Dermis blood vessel endothelial cell (primary cell): Measurements from ENCODE around the gene PI4K2B. TPM values are rescaled to one million over a fixed set of nuclear protein-coding genes. Genes with fewer than 3 reads are reported as not detected.
"Not testable (repeated sequence)": the region's sequence is repeated elsewhere in the genome, so short reads cannot be mapped to it uniquely, and the experiment has no call there.

Experiments
- DNase-seq: peaks from one replicate; pipeline ENCODE4 v3.0.0; 2010
- total RNA-seq: library from RNA; depleted of rRNA; stranded (reverse); fragments of >200 nt; gene quantifications from 2 replicates; pipeline ENCODE4 v1.2.3, GENCODE V29; 2014

The PI4K2B gene
- total RNA-seq, result 32.3 and 40.9 TPM in 2 replicates

DNA sequence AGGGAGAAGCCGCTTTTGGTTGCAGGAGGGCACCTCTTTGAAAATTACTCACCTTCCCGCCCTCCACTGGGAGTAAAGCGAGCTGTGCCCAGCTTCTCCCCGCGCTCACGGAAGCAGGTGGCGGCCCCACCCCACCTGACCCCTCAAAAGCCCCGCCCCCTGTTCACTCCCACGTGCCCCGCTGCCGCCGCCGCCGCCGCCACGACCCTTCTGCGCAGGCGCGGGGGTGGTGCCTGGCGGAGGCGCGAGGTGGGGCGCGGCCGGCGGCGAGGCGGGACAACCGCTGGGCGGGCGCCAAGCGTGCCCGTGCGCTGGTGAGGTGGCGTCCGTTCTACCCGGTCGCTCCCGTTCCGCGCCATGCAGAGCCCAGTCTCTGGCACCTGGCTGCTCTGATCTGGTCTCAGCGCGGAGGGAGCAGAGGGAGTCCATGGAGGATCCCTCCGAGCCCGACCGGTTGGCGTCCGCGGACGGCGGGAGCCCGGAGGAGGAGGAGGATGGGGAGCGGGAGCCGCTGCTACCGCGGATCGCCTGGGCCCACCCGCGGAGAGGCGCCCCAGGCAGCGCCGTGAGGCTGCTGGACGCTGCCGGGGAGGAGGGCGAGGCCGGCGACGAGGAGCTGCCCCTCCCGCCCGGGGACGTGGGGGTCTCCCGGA, at the start of gene PI4K2B:
Gene PI4K2B (plus strand): TSS at position 297 of the 653 bp plus-strand sequence. CDS start 131 bp downstream, at position 428.
- DNase-seq, result peak; percentile 93

DNA sequence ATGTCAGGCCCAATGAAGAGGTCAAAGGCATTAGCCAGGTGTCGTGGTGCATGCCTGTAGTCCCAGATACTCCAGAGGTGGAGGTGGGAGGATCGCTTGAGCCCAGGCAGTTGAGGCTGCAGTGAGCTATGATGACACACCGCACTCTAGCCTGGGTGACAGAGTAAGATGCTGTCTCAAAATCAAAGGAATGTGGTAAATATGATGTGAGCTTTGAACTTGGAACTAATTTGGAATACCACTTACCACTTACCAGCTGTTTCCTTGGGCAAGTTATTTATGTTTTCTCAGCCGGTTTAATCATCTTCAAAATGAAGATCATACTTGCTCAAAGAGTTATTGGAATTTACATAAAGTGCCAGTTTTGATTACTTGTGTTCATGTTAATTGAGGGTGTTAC, 49.8 kb upstream of the PI4K2B start:
- no peak for DNase-seq

DNA sequence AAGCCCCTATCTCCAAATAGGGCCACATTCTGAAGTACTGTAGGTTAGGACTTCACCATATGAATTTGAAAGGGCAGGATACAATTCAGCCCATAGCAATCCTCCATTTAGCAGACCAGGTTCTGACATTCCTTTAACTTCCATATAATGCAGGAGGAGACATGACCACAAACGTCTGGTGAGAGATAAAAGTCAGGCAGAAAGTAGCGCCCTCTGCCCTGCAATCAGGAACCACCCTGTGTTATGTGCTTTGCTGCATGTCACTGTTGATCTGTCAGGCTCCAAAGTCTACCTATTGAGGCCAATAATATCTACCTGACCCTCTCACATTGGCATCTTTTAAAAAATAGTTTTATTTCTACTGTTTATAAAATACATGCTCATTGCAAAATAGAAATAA, 43.4 kb upstream of the PI4K2B start:
- no peak for DNase-seq

DNA sequence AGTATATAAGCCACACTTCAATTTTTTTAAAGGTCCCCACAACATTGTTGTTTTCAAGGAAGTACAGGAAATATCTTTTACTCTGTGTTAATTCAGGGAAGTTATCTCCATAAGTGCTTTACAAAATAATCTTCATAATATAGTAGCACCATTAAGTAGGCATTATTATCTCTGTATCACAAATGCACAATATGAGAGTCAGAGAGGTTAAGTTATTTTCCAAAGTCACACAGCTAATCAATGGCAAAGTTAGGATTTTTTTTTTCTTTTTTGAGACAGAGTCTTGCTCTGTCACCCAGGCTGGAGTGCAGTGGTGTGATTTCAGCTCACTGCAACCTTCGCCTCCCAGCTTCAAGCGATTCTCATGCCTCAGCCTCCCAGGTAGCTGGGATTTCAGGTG, 35.1 kb upstream of the PI4K2B start:
- DNase-seq, result no peak

DNA sequence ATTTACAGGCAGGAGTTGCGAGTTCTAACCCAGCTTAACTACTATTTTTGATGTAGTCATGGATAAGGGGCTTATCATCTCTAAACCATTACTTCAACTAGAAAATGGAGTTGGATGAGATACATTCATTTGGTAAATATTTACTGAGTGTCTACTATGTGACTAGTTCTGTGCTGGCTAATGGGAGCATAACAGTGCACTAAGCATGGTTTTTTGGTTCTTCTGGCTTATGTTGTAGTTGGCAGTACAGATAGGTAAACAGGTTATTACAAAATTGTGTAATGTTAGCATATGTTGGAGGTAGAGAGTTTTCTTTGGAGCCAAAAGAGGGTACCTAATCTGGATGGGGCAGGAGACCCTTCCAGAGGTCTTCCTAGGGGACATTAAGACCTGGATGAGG, 25.8 kb upstream of the PI4K2B start:
- DNase-seq, result no peak

DNA sequence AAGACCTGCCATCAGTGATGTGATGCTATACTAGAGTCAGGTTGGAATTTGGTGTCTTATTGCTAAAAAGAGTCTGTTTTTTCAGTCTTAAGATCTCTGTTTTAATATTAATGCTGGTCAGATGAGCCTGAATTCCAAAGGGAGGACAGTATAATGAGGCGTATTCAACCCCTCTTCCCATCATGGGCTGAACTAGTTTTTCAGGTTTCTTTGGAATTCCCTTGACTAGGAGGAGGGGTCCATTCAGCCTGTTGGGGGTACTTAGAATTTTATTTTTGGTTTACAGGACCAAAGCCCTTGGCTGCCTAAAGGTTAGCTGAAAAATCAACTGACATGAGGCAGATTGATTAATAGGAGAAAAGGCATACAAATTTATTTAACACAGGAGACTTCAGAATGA, 24.1 kb upstream of the PI4K2B start:
- no peak for DNase-seq

DNA sequence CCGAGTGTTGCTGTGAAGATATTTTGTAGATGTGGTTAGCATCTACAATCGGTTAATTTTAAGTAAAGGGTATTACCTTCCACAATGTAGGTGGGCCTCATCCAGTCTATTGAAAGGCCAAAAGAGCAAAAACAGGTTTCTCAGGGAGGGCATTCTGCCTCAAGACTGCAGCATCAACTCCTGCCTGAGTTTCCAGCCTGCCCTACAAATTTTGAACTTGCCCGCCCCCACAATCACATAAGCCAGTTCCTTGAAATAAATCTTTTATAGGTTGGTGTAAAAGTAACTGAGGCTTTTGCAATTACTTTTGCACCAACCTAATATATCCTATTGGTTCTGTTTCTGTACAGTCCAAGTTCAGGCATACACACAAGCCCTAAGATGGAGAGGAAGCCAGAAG, 22.1 kb upstream of the PI4K2B start:
- DNase-seq, result no peak

DNA sequence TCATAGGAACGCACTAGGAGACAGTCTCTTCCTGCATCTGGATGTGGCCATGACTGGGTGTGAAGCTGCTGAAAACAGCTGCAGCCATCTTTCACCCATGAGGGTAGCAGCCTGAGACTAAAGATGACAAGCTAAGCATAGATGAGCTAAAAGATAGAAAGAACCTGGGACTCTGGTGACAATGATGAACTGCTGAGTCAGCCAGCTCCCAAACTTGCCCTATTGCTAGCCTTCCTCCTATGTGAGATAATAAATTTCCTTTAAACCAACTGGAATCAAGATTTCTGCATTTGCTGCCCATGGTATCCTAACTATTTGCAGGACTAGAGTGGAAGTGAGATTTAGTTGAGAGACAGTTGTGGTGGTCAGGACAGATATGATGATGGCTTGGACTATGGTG, 21.0 kb upstream of the PI4K2B start:
- no peak for DNase-seq

DNA sequence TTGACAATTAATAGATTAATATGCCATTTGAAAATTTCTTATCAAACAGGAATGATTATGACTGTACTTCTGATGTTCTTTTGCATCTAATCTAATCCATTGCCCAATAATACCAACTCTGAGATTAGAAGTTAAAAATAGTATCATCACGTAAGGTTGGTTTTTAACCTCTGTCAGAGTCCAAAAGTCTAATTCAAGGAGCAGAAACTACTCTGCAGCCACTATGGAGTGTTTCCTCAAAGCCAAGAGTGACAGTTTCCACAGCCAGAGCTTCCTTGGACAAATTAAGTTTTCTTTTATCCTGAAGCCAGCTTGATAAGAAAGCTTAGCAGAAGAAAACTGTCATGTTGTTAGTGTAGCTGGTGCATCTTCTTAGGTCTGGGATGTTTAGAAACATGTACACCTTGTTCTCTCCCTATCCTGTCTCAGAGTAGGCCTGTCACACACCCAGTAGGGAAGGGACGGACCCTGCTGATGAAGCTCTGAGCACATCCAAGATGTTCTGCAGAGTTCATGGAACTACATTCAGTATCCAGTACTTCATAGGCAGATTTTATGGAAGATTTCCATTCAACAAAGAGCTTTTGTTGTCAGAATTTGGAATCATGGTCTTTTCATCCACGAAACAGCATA, 20.4 kb upstream of the PI4K2B start:
- DNase-seq, result no peak

DNA sequence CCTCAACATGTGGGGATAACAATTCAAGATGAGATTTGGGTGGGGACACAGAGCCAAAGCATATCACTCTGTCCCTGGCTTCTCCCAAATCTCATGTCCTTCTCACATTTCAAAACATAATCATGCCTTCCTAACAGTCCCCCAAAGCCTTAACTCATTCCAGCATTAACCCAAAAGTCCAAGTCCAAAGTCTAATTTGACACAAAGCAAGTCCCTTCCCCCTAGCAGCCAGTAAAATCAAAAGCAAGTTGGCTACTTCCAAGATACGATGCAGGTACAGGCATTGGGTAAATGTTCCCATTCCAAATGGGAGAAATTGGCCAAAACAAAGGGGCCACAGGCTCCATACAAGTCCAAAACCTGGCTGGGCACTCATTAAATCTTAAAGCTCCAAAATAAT, 19.1 kb upstream of the PI4K2B start:
- not testable (repeated sequence) for DNase-seq

DNA sequence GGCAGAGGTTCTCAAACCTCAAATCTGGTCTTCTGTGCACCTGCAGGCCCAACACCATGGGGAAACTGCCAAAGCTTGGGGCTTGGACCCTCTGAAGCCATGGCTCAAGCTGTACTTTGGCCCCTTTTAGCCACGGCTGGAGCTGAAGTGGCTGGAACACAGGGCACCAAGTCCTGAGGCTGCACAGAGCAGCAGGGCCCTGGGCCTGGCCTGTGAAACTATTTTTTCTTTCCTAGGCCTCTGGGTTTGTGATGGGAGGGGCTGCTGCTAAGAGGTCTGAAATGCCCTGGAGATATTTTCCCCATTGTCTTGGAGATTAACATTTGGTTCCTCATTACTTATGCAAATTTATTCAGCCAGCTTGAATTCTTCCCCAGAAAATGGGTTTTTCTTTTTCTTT, 18.3 kb upstream of the PI4K2B start:
- DNase-seq, result no peak

DNA sequence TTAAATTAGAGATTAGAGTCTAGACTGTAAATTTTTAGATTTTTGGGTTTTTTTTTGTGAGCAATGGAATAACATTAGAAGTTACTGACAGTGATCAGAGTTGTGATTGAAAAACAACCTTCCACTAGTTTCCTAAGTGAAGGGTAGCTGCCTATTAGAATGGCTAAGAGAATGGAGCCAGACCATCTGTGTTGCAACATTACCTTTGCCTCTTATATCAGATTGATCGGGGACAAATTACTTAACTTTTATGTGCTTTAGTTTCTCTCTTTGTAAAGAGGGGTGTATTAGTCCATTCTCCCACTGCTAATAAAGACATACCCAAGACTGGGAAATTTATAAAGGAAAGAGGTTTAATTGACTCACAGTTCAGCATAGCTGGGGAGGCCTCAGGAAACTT, 12.5 kb upstream of the PI4K2B start:
- DNase-seq, result no peak

DNA sequence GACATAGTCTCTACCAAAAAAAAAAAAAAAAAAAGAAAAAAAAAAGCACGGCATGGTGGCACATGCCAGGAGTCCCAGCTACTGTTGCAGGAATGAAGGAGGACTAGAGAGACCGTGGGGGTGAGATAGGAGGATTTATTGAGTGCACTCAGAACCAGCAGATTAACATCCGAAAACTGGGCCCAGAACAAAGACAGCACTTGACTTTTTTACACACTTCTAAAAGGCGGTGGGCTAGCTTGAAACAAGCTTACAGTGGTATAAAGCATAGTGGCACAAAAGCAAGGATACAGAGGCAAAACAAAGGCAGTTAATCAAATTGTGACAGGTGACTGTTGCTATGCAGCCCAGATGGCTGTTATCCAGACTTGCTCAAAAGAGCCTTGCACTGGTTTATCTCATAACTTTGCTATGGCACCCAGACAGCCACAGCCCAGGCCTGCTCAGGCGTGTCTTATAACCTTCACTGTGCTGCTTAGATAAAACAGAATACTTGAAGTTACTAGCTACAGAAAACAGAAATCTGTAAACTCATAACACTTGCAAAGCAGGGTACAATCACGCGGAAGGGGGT, 9.9 kb upstream of the PI4K2B start:
- peak; percentile 63 for DNase-seq

DNA sequence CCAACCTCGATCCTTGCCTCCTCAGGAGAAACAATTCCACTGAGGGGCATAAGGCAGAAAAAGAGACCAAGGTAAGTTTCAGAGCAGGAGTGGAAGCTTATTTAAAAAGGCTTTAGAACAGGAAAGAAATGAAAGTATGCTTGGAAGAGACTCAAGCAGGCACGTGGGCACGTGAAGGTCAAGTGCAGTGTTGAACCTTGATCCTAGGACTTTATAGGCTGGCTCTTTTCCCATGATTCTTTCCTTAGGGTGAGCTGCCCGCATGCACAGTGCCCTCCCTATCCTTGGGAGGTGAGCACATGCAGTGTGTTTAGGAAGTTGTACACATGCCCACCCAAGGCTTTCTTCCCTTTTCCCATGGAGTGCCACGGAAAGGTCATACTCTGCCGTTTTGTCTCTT, 4.0 kb upstream of the PI4K2B start:
- no peak for DNase-seq

DNA sequence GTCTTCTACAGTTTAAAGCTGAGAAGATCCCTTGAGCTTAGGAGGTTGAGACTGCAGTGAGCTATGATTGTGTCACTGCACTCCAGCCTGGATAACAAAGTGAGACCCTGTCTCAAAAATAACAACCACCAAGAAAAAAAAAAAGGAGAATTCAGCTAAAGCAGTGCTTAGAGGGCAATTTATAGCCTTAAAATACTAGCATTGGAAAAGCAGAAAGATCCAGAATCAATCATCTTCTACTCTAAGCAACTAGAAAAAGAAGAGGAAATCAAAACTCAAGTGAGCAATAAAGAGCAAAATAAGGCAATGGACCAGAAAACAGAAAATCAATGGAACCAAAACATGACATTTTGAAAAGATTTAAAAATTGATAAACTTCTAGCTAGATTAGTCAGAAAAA, 639 bp upstream of the PI4K2B start:
- DNase-seq, result no peak

DNA sequence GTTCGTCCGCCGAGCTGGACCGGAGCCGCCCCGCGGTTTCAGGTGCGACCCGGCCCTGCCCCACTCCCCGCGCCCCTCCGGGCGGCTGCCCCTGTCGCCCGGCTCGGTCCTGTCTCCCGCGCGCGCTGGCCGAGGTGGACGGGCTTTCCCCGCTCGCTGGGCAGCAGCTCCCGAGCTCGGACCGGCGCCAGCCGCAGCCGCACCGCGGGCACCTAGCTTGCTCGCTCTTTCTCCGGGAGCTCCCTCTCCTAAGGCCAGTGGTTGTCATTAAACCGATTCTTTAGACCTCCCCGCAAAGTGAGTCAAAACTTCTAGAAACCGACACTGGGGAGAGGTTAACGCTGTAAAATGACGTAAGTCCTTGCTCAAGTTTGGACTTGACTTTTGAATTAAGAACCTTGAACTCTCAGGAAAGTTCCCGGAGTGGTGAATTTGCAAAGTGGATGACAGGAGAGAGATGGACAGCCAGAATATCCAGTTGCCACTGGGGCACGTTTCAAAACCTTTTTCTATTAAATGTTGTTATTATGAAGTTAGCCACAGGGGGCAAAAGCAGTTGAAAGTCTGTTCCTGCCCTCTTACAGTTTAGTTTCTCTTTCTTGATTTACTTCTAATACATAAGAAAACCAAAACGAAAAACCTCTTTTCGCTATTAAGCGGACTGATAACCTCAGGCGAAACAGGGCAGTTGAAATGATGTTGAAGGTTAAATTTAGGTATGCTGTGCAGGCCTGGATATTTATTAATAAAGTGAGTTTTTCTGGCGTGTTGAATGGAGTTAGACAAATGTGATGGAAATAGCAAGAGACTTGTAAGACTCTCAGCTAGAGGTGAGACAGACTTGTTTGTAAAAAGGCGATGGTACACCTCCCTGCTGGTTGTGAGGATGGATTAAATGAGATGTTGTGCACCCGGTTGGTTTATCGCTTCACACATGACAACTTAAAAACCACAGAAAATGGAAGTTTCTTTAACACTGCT, 847 bp downstream of the PI4K2B start:
- peak; percentile 89 for DNase-seq

DNA sequence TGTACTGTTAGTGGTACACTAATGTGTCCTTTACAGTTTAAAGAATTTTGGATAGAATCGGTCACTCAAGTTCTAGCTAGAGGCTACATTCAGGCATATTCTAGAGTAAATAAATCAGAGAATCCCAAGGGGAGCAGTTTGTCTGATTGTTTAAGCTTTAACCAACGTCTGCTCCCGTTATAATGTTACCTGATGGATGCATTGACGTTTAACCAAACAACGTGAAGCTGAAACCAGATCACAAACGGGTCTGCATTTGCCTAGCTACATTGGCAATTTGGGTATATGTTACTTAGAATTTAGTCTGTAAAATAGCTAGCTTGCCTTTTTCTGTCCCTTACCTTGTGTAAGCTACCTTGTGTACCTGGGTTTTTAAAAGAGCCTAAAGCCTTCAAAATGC, 1.6 kb downstream of the PI4K2B start:
- DNase-seq, result peak; percentile 15

DNA sequence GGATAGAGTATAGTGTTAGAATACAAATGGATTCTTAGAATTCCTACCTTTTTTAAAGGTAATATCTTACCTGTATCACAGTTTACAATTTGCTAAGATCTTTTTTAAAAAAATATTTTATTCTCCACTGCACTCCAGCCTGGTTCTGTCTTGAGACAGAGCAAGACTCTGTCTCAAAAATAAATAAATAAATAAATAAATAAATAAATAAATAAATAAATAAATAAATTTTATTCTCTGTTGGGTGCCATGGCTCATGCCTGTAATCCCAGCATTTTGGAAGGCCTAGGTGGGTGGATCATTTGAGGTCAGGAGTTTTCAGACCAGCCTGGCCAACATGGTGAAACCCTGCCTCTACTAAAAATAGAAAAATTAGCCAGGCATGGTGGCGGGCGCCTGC, 2.2 kb downstream of the PI4K2B start:
- not testable (repeated sequence) for DNase-seq

DNA sequence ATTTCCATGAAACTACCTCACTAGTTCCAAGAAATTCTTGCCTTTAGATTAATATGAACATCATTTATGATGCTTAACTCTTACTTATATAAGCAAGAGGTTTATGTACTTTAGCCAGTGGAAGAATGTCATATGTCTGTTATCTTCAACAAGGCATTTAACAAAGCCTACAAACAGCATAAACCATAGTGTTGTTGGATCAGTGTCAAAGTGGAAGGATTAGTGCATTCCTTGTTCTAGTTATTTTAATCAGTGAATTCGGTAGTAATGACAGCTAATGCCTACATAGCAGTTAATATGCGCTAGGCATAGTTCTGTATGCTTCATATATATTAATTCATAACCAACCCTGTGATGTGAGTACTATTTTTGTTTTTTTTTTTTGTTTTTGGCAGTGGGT, 3.1 kb downstream of the PI4K2B start:
- DNase-seq, result no peak

DNA sequence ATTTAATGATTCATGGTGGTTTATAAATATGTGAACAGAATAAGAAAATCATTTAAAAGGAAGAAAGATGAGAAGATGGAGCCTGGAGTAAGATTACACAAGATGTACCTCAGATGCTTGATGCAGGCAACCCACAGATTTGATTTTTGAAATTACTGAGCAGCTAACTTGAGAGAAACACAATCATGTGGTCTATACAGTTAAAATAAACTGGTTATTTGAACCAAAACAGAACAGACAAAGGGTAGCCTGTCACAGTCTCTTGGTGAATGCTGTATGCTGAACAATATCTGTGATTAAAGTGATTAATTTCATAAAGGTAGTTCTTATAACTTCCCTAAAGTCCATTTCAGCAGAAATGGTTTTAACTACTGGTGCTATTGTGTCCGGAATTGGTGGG, 4.2 kb downstream of the PI4K2B start:
- DNase-seq, result no peak

DNA sequence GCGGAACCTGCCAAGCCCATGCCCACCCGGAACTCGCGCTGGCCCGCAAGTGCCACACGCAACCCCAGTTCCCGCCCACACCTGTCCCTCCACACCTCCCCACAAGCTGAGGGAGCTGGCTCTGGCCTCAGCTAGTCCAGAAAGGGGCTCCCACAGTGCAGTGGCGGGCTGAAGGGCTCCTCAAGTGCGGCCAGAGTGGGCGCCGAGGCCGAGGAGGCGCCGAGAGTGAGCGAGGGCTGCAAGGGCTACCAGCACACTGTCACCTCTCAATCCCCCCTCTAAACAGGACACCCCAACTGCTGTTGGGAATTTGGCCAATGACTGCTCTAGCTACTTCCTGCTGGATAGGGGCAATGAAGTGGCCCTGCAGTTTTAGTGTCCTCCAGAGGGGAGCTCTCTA, 5.7 kb downstream of the PI4K2B start:
- not testable (repeated sequence) for DNase-seq

DNA sequence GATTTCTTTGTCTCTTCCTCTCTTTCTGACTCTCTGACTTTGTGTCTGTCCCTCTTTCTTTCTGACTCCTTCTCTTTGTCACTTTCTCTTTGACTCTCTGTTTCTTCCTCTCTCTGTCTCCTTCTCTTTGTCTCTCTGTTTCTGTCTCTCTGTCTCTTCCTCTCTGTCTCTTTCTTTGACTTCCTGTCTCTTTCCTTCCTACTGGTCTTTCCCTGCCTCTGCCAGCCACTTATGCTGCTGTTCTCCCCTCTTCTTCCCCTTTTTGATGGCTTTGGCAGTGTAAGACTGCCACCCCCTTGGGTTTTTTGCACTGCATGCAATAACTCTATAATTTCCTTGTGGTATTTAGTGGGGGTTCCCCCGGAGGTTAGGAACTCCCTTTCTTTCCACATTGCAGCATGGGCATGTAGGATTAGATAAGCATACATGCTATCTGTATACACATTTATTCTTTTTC, 6.9 kb downstream of the PI4K2B start:
- not testable (repeated sequence) for DNase-seq

DNA sequence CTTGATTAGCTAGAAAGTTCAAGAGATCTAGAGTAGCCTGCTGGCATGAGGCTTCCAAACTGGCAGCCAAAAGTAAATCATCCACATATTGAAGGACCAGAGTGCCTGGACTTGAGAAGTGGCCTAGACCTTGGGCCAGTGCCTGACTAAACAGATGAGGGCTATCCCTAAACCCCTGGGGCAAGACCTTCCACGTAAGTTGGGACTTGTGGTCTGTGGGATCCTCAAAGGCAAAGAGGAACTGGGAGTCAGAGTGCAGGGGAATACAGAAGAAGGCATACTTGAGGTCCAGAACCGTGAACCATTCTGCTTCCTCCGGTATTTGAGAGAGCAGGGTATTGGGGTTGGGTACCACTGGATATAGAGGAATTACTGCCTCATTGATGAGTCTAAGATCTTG, 8.4 kb downstream of the PI4K2B start:
- not testable (repeated sequence) for DNase-seq
